Measurements from ENCODE around the gene SNED1.

DNA sequence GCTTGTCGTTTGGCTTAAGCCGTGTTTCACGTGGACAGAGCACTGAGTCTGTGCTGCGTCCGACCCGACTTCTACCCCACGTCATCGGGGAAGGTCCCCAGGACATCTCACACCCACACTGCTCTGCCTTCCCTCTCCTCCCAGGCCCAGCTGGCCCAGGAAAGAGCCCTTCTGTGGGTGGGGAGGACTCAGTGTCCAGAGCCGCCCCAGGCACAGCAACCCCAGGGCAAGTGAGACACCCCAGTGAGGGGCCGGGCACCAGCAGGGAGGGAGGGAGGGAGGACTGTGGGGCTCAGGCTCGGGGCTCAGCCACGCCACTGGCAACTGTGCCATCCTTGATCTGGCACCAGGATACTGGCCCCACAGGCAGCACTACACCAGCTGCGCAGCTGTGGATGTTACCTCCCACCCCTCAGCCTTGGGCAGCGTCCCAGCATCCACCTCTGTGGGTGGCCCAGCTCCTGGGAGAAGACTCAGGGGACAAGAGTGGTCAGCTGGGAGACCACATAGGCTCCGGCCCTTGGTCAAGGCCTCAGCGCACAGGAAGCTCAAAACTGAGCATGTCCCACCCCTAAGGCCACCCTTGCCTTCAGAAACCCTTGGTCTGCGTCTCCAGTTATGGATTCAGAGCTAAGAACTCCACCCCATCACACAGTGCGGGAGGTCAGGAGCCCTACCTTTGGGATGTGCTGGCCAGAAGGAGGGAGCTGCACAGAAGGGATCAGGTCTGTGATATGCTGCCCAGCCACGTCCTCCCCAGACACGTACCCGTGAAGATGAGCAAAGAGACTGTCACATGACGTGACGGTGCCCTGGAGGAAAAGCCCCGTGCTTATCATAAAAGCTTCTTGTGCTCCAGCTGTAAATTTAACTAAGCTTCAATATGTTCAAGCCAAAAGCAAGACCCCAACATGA lies 139.1 kb downstream of the SNED1 start:
- TF ChIP-seq, protein P1, sequence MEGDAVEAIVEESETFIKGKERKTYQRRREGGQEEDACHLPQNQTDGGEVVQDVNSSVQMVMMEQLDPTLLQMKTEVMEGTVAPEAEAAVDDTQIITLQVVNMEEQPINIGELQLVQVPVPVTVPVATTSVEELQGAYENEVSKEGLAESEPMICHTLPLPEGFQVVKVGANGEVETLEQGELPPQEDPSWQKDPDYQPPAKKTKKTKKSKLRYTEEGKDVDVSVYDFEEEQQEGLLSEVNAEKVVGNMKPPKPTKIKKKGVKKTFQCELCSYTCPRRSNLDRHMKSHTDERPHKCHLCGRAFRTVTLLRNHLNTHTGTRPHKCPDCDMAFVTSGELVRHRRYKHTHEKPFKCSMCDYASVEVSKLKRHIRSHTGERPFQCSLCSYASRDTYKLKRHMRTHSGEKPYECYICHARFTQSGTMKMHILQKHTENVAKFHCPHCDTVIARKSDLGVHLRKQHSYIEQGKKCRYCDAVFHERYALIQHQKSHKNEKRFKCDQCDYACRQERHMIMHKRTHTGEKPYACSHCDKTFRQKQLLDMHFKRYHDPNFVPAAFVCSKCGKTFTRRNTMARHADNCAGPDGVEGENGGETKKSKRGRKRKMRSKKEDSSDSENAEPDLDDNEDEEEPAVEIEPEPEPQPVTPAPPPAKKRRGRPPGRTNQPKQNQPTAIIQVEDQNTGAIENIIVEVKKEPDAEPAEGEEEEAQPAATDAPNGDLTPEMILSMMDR (conservative IDR thresholded peaks at IDR 0.05; ENCODE audit: low read depth in 2 of 2): no peak
- TF ChIP-seq EZH2phosphoT487 (IDR thresholded peaks at IDR 0.05; ENCODE audit: unreplicated experiment) (no peak), POLR2AphosphoS5 (IDR thresholded peaks at IDR 0.05; ENCODE audit: low read depth) (no peak), EZH2 (IDR thresholded peaks at IDR 0.05; ENCODE audit: low read depth, unreplicated experiment) (no peak), JUNB (IDR thresholded peaks at IDR 0.05; ENCODE audit: unreplicated experiment) (no peak)

Data from GM23338 (cell line).